Lower lobe of right lung (tissue), 2 donors: ENCODE data around the gene GTF2F1. TPM values are rescaled to one million over a fixed set of nuclear protein-coding genes. Genes with fewer than 3 reads are reported as not detected.

Experiments
- ATAC-seq, 2 donors: fragments of 200-7000 bp; cut with Tn5 transposase; one replicate each; pipeline ENCODE4 v1.9.1; 2020 to 2022; ENCODE audit warnings: mild to moderate bottlenecking in 2 of 2, moderate library complexity in 2 of 2
- DNase-seq: peaks from one replicate; pipeline ENCODE4 v3.0.0-alpha.2; 2020
- H3K27ac ChIP-seq: fragments of 200-600 bp; one replicate; pipeline ENCODE4 v1.8.0; 2022
- H3K27me3 ChIP-seq: fragments of 200-600 bp; one replicate; pipeline ENCODE4 v1.8.0; 2022; ENCODE audit warnings: low read depth
- H3K36me3 ChIP-seq: fragments of 200-600 bp; one replicate; pipeline ENCODE4 v1.8.0; 2022; ENCODE audit warnings: mild to moderate bottlenecking
- H3K4me1 ChIP-seq: fragments of 200-600 bp; one replicate; pipeline ENCODE4 v1.8.0; 2022
- H3K4me3 ChIP-seq: fragments of 200-600 bp; one replicate; pipeline ENCODE4 v1.8.0; 2022; ENCODE audit warnings: mild to moderate bottlenecking
- H3K9me3 ChIP-seq: fragments of 200-600 bp; one replicate; pipeline ENCODE4 v1.8.0; 2022
- intact Hi-C: fragments of 100-400 bp; cut with DNase I; formaldehyde crosslinking; loops from one replicate; pipeline ENCODE4 v1.11.0; 2022
- long read RNA-seq: library from polyadenylated mRNA; unstranded; transcript quantifications from one replicate; pipeline ENCODE4 v2.0.0, GENCODE V29; 2021
- total RNA-seq: library from RNA; stranded (reverse); fragmentation: NEBNext Ultra II Directional; extraction: Animal tissue kit (Norgen Biotek cat#: 25700); gene quantifications from one replicate; pipeline ENCODE4 v1.2.1, GENCODE V29; 2021
- TF ChIP-seq, protein P1 (sequence below): fragments of 200-600 bp; IDR thresholded peaks from one replicate; pipeline ENCODE4 v1.8.0; 2022; ENCODE audit warnings: antibody characterized with exemption, mild to moderate bottlenecking
- donor health status: DM: no; HTN: yes; CAD: no; lungs with severe emphysema.

GTF2F1 gene, protein sequence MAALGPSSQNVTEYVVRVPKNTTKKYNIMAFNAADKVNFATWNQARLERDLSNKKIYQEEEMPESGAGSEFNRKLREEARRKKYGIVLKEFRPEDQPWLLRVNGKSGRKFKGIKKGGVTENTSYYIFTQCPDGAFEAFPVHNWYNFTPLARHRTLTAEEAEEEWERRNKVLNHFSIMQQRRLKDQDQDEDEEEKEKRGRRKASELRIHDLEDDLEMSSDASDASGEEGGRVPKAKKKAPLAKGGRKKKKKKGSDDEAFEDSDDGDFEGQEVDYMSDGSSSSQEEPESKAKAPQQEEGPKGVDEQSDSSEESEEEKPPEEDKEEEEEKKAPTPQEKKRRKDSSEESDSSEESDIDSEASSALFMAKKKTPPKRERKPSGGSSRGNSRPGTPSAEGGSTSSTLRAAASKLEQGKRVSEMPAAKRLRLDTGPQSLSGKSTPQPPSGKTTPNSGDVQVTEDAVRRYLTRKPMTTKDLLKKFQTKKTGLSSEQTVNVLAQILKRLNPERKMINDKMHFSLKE
- total RNA-seq, result 49.4 TPM
- long read RNA-seq, transcript GTF2F1-201 (13 exons, 2,731 nt), result major isoform, 81 of 136 reads
- long read RNA-seq, partial matches to known transcripts, result 42 of 136 reads
- long read RNA-seq, other reads (novel, unspliced or antisense), result 13 of 136 reads

DNA sequence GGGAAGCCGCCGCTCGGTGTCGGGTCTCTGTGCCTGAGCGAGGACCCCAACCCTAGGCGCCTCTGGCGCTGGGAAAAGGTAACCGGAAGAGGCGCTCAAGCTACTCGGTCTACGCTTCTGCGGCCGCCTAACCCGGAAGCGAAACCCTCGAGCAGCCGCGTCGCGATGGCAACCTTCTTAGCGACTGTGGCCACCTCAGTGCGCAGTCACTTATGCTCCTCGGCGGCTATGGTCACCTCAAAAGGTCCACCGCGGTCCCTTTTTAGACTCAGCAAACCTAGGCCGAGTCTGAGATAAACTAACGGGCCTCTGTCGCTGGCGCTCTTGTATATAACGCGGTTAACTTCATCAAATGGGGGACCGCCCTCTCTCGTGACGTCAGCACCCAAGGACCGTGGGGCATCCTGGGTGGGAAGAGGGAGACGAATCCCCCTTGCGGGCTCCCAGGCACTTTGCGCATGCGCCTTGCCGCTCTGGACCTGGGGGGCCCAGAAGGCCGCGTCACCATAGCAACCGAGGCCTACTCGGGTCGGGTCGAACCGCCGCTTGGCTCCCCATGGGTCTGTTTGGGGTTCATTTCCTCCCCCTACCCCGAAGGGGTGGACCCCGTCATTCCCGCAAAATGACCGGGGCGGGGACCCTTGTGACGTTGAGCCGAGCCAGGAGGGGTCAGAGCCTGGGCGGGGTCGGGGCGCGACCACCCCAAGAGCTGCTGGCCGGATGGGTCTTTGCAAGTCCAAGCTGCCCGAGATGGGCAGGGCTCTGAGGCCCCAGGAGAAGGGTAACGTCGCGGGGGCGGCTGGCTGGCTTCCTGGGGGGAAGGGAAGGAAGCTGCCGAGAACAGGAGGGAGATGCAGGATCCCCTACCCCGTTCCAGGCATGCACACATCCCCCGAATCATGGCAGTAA is at the start of gene GTF2F1:
Gene GTF2F1, minus strand, starts transcription at position 91 of the 909 bp plus-strand sequence. CDS start 169 bp downstream, outside the sequence.
- Histone ChIP-seq H3K9me3 (no peaks in the 10 kb centered on the region), H3K4me3 (peak within 1 kb of the TSS; percentile 79), H3K27ac (peak within 1 kb of the TSS; percentile 99), H3K36me3 (peaks cover 26% of the 10 kb centered on the region), H3K27me3 (no peaks in the 10 kb centered on the region), H3K4me1 (peaks cover 10% of the 10 kb centered on the region)
- peak; percentile 96 for DNase-seq
- peak; percentile 94 to 96 for ATAC-seq
- intact Hi-C loops, result no loop called here
- TF ChIP-seq, protein P1, sequence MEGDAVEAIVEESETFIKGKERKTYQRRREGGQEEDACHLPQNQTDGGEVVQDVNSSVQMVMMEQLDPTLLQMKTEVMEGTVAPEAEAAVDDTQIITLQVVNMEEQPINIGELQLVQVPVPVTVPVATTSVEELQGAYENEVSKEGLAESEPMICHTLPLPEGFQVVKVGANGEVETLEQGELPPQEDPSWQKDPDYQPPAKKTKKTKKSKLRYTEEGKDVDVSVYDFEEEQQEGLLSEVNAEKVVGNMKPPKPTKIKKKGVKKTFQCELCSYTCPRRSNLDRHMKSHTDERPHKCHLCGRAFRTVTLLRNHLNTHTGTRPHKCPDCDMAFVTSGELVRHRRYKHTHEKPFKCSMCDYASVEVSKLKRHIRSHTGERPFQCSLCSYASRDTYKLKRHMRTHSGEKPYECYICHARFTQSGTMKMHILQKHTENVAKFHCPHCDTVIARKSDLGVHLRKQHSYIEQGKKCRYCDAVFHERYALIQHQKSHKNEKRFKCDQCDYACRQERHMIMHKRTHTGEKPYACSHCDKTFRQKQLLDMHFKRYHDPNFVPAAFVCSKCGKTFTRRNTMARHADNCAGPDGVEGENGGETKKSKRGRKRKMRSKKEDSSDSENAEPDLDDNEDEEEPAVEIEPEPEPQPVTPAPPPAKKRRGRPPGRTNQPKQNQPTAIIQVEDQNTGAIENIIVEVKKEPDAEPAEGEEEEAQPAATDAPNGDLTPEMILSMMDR, result peak; percentile 21

DNA sequence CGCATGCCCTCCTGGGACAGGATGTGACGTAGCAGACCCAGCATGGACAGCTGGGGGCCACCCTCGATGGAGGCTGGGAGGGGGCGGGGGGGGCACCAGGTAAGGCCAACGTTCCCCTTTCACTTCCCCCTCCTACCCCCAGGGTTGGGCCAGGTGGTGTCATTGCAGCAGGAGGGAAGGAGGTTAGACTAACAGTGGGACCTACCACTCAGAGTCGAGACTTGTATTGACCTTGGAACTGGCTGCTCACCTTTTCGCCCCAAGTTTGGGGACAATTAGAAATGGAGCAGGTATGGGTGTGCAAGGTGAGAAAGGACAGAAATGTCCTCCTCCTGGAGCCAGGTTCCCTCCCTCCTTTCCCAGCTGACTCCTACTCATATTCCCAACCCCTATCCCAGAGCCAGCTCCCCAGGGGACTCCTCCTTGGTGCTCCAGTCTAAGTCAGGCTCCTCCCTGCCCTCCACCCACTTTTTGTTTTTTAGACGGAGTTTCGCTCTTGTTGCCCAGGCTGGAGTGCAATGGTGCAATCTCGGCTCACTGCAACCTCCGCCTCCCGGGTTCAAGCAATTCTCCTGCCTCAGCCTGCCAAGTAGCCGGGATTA is 49.2 kb upstream of the GTF2F1 start:
- Histone ChIP-seq H3K9me3 (no peaks in the 10 kb centered on the region), H3K4me1 (no peaks in the 10 kb centered on the region), H3K27me3 (no peaks in the 10 kb centered on the region), H3K36me3 (no peaks in the 10 kb centered on the region), H3K27ac (no peak overlapping the region), H3K4me3 (no peak overlapping the region)
- ATAC-seq (no peak), DNase-seq (no peak)
- intact Hi-C loops, result no loop called here
- TF ChIP-seq, protein P1, result no peak

DNA sequence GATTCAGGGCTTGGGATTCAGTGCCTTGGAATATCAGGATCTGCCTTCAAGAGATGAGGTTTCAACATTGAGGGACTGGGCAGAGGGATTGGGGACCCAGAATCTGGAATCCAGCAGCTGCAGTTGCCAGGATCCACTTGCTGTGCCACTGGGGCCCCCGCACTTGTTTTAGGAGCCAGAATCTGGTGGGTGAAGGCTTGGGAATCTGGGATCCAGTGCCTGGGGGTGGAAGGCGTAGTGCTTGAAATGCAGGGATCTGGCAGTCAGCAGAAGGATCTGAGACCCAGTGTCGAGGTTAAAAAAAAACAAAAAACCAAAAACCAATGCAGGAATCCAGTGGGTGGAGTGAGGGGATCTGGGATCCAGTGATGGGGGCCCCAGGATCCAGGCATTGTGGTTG is 47.9 kb upstream of the GTF2F1 start:
- TF ChIP-seq, protein P1, result no peak
- ATAC-seq (no peak), DNase-seq (no peak)
- Histone ChIP-seq H3K4me1 (no peaks in the 10 kb centered on the region), H3K36me3 (no peaks in the 10 kb centered on the region), H3K4me3 (no peak overlapping the region), H3K9me3 (no peaks in the 10 kb centered on the region), H3K27ac (no peak overlapping the region), H3K27me3 (no peaks in the 10 kb centered on the region)
- intact Hi-C loops, result no loop called here

DNA sequence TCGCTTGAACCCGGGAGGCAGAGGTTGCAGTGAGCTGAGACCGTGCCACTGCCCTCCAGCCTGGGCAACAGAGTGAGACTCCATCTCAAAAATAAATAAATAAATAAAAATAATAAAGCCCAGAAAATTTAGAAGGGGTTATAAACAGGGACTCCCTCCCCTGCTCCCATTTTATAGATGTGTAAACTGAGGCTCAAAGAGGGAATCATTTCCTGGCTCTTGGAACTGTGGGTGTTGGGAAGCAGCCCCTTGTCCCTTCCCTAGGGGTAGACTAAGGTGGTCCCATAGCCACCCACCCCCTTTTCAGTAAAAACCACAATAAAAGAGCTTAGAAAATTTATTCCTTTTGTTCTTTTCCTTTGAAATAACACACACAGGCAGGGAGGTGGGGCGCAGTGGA is 46.8 kb upstream of the GTF2F1 start:
- ATAC-seq (no peak), DNase-seq (no peak)
- Histone ChIP-seq H3K4me3 (no peak overlapping the region), H3K27ac (no peak overlapping the region), H3K4me1 (no peaks in the 10 kb centered on the region), H3K9me3 (no peaks in the 10 kb centered on the region), H3K27me3 (no peaks in the 10 kb centered on the region), H3K36me3 (no peaks in the 10 kb centered on the region)
- intact Hi-C loops, result no loop called here
- TF ChIP-seq, protein P1, result no peak

DNA sequence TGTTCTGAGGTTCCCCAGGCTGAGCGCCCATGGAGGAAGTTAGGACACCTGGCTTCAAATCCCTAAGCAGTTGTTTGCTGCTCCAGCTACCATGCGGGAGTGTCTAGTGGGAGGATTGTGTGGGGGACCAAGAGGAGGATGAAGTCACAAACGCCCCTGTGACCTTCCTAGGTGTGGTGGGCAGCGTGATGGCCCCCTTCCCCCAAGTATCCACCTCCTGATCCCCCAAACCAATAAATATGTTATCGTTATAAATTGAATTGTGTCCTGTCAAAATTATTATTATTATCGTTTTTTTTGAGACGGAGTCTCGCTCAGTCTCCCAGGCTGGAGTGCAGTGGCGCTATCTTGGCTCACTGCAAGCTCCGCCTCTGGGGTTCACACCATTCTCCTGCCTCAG is 40.7 kb upstream of the GTF2F1 start, which contains the start of gene SLC25A41:
Gene SLC25A41, minus strand, starts transcription at position 101 of the 400 bp plus-strand sequence. Its CDS starts 70 bp downstream, at position 31.
- ATAC-seq, result no peak
- TF ChIP-seq, protein P1, result no peak
- Histone ChIP-seq H3K27me3 (no peaks in the 10 kb centered on the region), H3K9me3 (no peaks in the 10 kb centered on the region), H3K4me3 (no peak within 1 kb of the TSS), H3K36me3 (no peaks in the 10 kb centered on the region), H3K4me1 (no peaks in the 10 kb centered on the region), H3K27ac (no peak within 1 kb of the TSS)
- intact Hi-C loops, result no loop called here
- DNase-seq, result no peak
